ENCODE measurements around the gene KCTD16. TPM values are rescaled to one million over a fixed set of nuclear protein-coding genes. Genes with fewer than 3 reads are reported as not detected.
A peak's percentile ranks its signal among the peaks of the same experiment; 100 is the strongest.

KCTD16 gene
- total and polyA plus RNA-seq, 12 donors: 0.04 to 2.1 (median 0.48) TPM; not detected in 1

DNA sequence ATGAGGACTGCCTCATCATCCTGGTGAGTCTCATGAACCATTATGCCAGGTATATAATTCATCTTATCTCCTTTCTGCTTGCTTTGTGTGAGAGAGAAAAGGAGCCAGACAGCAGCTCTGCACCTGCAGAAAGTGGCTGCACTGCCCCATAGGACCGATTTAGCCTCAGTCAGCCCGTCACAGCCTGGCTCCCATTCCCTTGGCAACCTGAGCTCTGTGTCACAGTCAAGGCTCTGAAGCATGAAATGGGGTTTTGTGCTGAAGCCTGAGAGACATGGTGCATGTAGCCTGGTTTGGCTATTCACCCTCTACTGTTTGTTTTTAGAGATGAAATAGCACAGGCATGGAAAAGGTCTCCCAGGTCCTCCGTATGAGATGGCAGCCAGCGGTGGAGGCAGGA, 198.3 kb downstream of the KCTD16 start:
- no peaks in the 10 kb centered on the region for H3K36me3 ChIP-seq (replicated peaks in 1 of 2)
- no peak overlapping the region for H3K4me3 ChIP-seq
- no peak for TF ChIP-seq POLR2A (IDR thresholded peaks at IDR 0.05)
- TF ChIP-seq, protein P1, sequence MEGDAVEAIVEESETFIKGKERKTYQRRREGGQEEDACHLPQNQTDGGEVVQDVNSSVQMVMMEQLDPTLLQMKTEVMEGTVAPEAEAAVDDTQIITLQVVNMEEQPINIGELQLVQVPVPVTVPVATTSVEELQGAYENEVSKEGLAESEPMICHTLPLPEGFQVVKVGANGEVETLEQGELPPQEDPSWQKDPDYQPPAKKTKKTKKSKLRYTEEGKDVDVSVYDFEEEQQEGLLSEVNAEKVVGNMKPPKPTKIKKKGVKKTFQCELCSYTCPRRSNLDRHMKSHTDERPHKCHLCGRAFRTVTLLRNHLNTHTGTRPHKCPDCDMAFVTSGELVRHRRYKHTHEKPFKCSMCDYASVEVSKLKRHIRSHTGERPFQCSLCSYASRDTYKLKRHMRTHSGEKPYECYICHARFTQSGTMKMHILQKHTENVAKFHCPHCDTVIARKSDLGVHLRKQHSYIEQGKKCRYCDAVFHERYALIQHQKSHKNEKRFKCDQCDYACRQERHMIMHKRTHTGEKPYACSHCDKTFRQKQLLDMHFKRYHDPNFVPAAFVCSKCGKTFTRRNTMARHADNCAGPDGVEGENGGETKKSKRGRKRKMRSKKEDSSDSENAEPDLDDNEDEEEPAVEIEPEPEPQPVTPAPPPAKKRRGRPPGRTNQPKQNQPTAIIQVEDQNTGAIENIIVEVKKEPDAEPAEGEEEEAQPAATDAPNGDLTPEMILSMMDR (IDR thresholded peaks at IDR 0.05): no peak
- no peaks in the 10 kb centered on the region for H3K9me3 ChIP-seq (replicated peaks in 1 of 3)
- intact Hi-C loops (cut with DNase I): no loop called here
- H3K27ac ChIP-seq: no peak overlapping the region
- DNase-seq: peak in 1 of 7 donors; percentile 70
- no peaks in the 10 kb centered on the region for H3K4me1 ChIP-seq (replicated peaks in 1 of 2)
- 65 to 74% (median 69%) methylated on average over 4 of the region's 4 CpGs for WGBS, 4 donors
- no peaks in the 10 kb centered on the region for H3K27me3 ChIP-seq

DNA sequence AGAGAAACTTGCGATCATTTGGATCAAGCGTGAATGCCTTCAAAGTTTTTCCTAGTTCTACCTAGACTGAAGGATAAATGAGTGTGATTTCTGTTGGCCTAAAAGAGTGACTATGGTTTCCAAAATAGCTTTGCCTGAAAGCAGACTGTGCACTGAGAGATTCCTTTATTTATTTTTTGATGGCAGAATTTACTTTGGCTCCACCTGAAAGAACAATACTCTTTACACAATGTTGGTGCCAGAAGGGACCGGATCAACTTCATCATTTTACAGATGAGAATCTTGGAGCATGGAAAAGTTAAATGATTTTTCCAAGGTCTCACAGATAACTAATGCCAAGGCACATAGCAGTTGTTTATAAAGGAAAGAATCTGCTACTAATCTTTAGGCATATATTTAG, 199.6 kb downstream of the KCTD16 start:
- WGBS, 4 donors: 68 to 82% (median 70%) methylated on average over 3 of the region's 3 CpGs
- H3K36me3 ChIP-seq (replicated peaks in 1 of 2): no peaks in the 10 kb centered on the region
- TF ChIP-seq, protein P1 (IDR thresholded peaks at IDR 0.05): no peak
- TF ChIP-seq POLR2A (IDR thresholded peaks at IDR 0.05): no peak
- no peaks in the 10 kb centered on the region for H3K4me1 ChIP-seq (replicated peaks in 1 of 2)
- no peaks in the 10 kb centered on the region for H3K9me3 ChIP-seq (replicated peaks in 1 of 3)
- intact Hi-C loops (cut with DNase I): no loop called here
- H3K4me3 ChIP-seq: no peak overlapping the region
- no peak for DNase-seq
- H3K27me3 ChIP-seq: no peaks in the 10 kb centered on the region
- H3K27ac ChIP-seq: no peak overlapping the region

DNA sequence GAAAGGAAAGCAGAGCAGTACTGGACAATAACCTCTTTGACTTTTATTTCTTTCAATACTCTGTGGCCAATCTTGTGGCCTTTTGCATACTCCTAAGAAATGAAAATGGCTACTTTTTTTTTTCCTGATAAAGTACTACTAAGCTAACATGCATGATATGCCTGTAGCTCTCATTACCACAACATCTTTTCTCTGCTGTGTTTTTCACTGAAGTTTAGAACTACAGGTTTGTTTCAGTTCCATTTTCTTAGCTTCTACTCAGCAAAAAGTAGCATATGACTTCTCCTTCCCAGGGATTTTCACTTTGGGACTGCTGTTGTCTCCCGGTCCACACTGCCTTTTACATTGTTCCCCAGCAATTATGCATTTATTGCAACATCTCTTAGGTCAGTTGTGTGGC, 204.0 kb downstream of the KCTD16 start:
- H3K9me3 ChIP-seq (replicated peaks in 1 of 3): no peaks in the 10 kb centered on the region
- intact Hi-C loops (cut with DNase I): no loop called here
- no peak for DNase-seq
- no peak for TF ChIP-seq POLR2A (IDR thresholded peaks at IDR 0.05)
- TF ChIP-seq, protein P1 (IDR thresholded peaks at IDR 0.05): no peak
- H3K4me1 ChIP-seq (replicated peaks in 1 of 2): no peaks in the 10 kb centered on the region
- whole genome bisulfite sequencing, 4 donors: 71 to 84% (median 77%) methylated on average over 1 of the region's 1 CpG
- H3K4me3 ChIP-seq: no peak overlapping the region
- no peak overlapping the region for H3K27ac ChIP-seq
- H3K27me3 ChIP-seq: no peaks in the 10 kb centered on the region
- no peaks in the 10 kb centered on the region for H3K36me3 ChIP-seq (replicated peaks in 1 of 2)

DNA sequence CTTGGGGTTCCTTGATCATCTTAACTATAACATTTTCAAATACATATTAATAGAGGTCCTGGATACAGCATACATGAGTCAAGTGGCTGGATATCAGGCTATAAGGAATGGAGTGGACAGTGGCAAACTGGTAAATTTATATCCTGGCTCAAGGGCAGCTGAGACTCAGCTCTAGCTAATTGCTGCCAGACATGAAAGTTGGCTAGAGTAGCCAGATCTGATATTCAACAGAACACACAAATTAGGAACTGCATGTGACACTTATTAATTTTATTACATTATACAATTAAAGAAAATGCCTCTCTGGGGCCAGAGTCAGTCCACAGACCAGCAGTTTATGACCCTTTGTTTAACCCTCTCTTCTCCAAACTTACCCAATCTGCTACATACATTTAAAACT, 206.5 kb downstream of the KCTD16 start:
- DNase-seq: no peak
- no peaks in the 10 kb centered on the region for H3K27me3 ChIP-seq

More for the DNA sequence above, 206.5 kb downstream of the KCTD16 start:
- intact Hi-C loops (cut with DNase I): no loop called here
- TF ChIP-seq POLR2A (IDR thresholded peaks at IDR 0.05): no peak
- TF ChIP-seq, protein P1 (IDR thresholded peaks at IDR 0.05): no peak
- Histone ChIP-seq H3K27ac (no peak overlapping the region), H3K4me3 (no peak overlapping the region), H3K9me3 (replicated peaks in 1 of 3) (no peaks in the 10 kb centered on the region), H3K4me1 (replicated peaks in 1 of 2) (no peaks in the 10 kb centered on the region), H3K36me3 (replicated peaks in 1 of 2) (no peaks in the 10 kb centered on the region)
